Common myeloid progenitor, CD34-positive (primary cell): ENCODE measurements around the gene GOLGA6L2.
"Not testable (repeated sequence)": the region's sequence is repeated elsewhere in the genome, so short reads cannot be mapped to it uniquely, and the experiment has no call there.

ENCODE experiments used
- CTCF ChIA-PET: fragments of 350-600 bp; sonication (Branson Sonifier 250); formaldehyde crosslinking; loops from one replicate; lab custom pipeline; 2021; ENCODE audit warnings: antibody characterized with exemption; lab: Charles Lee
- POLR2A ChIA-PET: fragments of 350-600 bp; sonication (Branson Sonifier 250); formaldehyde crosslinking; loops from one replicate; lab custom pipeline; 2021; ENCODE audit warnings: antibody characterized with exemption; lab: Charles Lee
- DNase-seq, 3 donors: peaks; one replicate each; pipeline versions ENCODE4 v3.0.0 to v3.0.0-alpha.2; 2013
- H3K27ac ChIP-seq, 2 experiments: 1 replicate in 1 of 2; 2 replicates in 1 of 2; pipeline ENCODE4 v1.7.0; 2013; ENCODE audit warnings: inconsistent platforms in 2 of 2, low read length in 2 of 2, mild to moderate bottlenecking in 2 of 2, low read depth in 1 of 2, moderate library complexity in 1 of 2; ENCODE audit not compliant: severe bottlenecking in 2 of 2, insufficient read depth in 1 of 2, poor library complexity in 1 of 2
- H3K27me3 ChIP-seq, 5 experiments: replicated peaks in 2 of 5; 1 replicate in 3 of 5; 2 replicates in 2 of 5; pipeline versions ENCODE4 v1.6.1 to v1.7.0; 2013; ENCODE audit warnings: low read length in 4 of 5, mild to moderate bottlenecking in 2 of 5, moderate library complexity in 2 of 5, inconsistent platforms in 1 of 5; ENCODE audit not compliant: insufficient read depth in 5 of 5, control insufficient read depth in 4 of 5
- H3K36me3 ChIP-seq, 4 experiments: 1 replicate in 2 of 4; 2 replicates in 2 of 4; pipeline versions ENCODE4 v1.6.1 to v1.7.0; 2013; ENCODE audit warnings: low read length in 3 of 4, control low read depth in 1 of 4, mild to moderate bottlenecking in 1 of 4; ENCODE audit not compliant: control insufficient read depth in 4 of 4, insufficient read depth in 4 of 4
- H3K4me1 ChIP-seq, 4 experiments: 1 replicate in 3 of 4; 2 replicates in 1 of 4; pipeline versions ENCODE4 v1.6.1 to v1.7.1; 2013; ENCODE audit warnings: low read length in 3 of 4, mild to moderate bottlenecking in 3 of 4, control low read depth in 1 of 4, inconsistent platforms in 1 of 4, moderate library complexity in 1 of 4; ENCODE audit not compliant: control insufficient read depth in 4 of 4, insufficient read depth in 4 of 4; ENCODE audit errors: control extremely low read depth in 1 of 4
- H3K4me3 ChIP-seq, 7 experiments: 1 replicate in 4 of 7; 2 replicates in 3 of 7; pipeline versions ENCODE4 v1.5.1 to v1.7.0; 2013; ENCODE audit warnings: mild to moderate bottlenecking in 7 of 7, low read length in 6 of 7, moderate library complexity in 6 of 7, inconsistent platforms in 2 of 7, low read depth in 2 of 7, control low read depth in 1 of 7; ENCODE audit not compliant: insufficient read depth in 4 of 7, control insufficient read depth in 1 of 7; ENCODE audit errors: extremely low read depth in 1 of 7
- H3K9me3 ChIP-seq, 5 experiments: 1 replicate in 4 of 5; 2 replicates in 1 of 5; pipeline versions ENCODE4 v1.6.1 to v1.7.1; 2013; ENCODE audit warnings: low read length in 4 of 5, mild to moderate bottlenecking in 2 of 5, inconsistent platforms in 1 of 5, low read depth in 1 of 5, moderate library complexity in 1 of 5; ENCODE audit not compliant: control insufficient read depth in 4 of 5, insufficient read depth in 2 of 5; ENCODE audit errors: control extremely low read depth in 1 of 5
- WGBS: methylation state at CpG from one replicate; pipeline ENCODE4 v1.1.5; 2013; ENCODE audit not compliant: insufficient coverage; 5-methylcytosine and 5-hydroxymethylcytosine counted together

GOLGA6L2 gene

DNA sequence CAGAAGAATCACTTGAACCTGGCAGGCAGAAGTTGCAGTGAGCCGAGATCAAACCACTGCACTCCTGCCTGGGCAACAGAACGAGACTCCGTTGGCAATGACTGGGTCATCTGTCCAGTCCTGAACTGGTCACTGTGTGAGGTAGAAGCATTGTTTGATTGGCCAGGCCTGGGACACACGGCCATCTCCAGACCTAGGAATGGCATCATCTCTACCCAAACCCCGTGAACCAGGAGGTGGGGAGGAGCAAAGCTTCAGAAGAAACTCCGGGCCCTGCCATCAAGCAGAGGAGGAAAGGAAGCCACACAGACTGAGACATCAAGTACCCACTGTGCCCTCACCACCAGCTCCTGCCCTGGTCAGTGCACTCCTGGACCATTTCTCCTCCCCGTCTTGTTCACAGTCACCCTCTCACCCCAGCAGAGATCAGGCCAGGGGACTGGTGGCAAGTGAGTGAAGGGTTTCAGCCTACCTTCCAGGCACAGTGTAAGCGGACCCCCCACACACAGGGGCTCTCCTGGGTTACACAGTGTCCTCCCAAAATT is 31.6 kb downstream of the GOLGA6L2 start:
- DNase-seq = no peak
- Histone ChIP-seq H3K4me3 (no peak overlapping the region), H3K27me3 (no peaks in the 10 kb centered on the region), H3K36me3 (no peaks in the 10 kb centered on the region), H3K9me3 (no peaks in the 10 kb centered on the region), H3K27ac (no peak overlapping the region), H3K4me1 (no peaks in the 10 kb centered on the region)
- 97% methylated on average over 5 of the region's 8 CpGs for WGBS
- ChIA-PET POLR2A (no interaction called here), CTCF (no interaction called here)

DNA sequence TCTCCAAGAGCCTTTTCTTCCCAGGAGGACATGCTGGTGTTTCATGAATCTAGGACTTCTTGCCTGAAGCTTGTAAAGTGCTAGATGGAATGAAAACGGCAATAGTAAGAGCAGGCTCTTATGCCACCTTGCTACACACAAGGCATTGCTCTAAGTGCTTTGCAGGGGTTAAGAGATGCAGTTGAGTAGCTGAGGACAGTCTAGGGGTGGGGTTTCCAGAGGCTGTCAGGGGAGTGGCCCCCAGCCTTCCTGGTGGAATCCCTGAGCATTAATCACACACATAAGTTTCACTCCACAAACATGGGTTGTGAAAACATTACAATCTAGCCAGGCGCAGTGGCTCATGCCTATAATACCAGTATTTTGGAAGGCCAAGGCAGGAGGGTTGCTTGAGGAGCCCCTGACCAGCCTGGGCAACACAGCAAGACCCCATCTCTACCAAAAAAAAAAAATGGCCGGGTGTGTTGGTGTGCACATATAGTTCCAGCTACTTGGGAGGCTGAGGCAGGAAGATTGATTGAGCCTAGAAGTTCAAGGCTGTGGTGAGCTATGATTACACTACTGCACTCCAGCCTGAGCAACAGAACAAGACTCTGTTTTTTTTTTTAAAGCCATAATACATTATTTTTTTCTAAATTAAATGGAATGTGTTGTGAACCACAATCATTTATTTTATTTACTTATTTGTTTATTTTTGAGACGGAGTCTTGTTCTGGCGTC is 34.0 kb downstream of the GOLGA6L2 start:
- CTCF ChIA-PET, H3K9me3 ChIP-seq, POLR2A ChIA-PET, DNase-seq, H3K36me3 ChIP-seq, H3K27me3 ChIP-seq, H3K4me1 ChIP-seq, H3K4me3 ChIP-seq, H3K27ac ChIP-seq: not testable (repeated sequence)
- WGBS = 90% methylated on average over 2 of the region's 5 CpGs

DNA sequence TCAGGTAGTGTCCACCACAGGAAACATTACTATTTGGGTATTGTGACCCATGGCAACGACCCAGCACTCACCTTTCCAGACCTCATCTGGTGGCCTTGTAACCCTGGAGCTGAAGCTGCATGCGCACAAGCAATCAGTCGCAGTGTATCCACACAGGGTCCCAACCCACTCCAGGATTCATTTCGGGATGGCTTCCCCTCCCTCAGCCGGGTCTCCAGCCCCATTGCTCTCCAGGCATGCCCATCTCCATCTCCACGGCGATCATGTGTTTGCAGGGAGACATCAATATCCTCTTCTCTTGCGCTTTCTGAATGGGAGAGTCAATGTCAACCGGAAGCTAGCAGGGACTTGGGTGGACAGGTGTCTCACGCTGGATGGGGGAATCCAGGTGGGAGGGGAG is 35.2 kb downstream of the GOLGA6L2 start:
- Histone ChIP-seq H3K4me3 (no peak overlapping the region), H3K36me3 (no peaks in the 10 kb centered on the region), H3K4me1 (no peaks in the 10 kb centered on the region), H3K9me3 (no peaks in the 10 kb centered on the region), H3K27ac (no peak overlapping the region), H3K27me3 (no peaks in the 10 kb centered on the region)
- ChIA-PET POLR2A (no interaction called here), CTCF (no interaction called here)
- DNase-seq = no peak
- WGBS = 90% methylated on average over 10 of the region's 10 CpGs

DNA sequence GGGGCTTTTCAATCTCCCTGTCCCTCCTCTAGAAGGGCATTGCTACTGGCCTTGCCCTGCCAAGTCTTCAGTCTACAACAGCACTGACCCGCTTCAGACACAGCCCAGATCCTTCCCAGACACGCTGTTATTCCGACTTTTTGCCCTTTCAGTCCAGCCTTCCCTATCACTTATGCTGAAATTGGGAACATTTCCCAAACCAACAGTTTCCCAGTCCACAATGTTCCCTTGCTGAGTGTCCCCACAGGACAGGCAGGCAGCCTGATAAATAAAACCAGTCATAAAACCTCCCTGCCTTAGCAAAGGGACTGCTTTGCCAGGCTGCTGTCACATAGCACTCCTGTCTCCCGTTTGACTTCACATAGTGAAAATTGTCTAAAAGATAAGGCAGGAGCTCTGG is 43.5 kb downstream of the GOLGA6L2 start:
- 67% methylated on average over 3 of the region's 4 CpGs for WGBS

DNA sequence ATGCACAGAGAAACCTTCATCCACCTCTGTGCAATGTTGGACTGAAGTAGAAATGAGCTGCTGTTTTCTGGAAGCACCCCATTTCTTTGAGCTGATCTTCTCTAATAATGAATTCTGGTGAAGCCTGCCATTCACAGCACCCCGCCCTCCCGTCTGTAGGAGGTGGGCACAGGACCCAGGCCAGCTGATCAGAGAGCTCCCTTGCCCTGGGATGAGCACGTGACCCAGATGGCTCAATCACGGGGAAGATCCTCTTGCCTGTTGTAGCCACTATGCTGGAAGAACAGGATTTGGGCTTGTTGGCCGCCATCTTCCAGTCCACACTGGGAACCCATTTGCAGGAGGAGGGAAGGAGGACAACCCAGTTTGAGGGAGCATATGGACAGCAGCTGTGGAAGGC is 44.5 kb downstream of the GOLGA6L2 start:
- H3K4me3 ChIP-seq = no peak overlapping the region
- CTCF ChIA-PET = no interaction called here
- POLR2A ChIA-PET = no interaction called here
- peaks cover 0 to 5% (median 0%) of the 10 kb centered on the region in 4 experiments for H3K4me1 ChIP-seq
- no peaks in the 10 kb centered on the region for H3K36me3 ChIP-seq
- peaks cover 0 to 6% (median 0%) of the 10 kb centered on the region in 5 experiments for H3K27me3 ChIP-seq
- DNase-seq = no peak
- H3K27ac ChIP-seq = no peak overlapping the region
- H3K9me3 ChIP-seq = peaks cover 0 to 5% (median 0%) of the 10 kb centered on the region in 5 experiments
- WGBS = 75% methylated on average over 2 of the region's 5 CpGs

More for the DNA sequence above, 43.5 kb downstream of the GOLGA6L2 start:
- POLR2A ChIA-PET = no interaction called here
- no peak overlapping the region for H3K4me3 ChIP-seq
- CTCF ChIA-PET = no interaction called here
- H3K4me1 ChIP-seq = no peaks in the 10 kb centered on the region
- H3K36me3 ChIP-seq = no peaks in the 10 kb centered on the region
- H3K9me3 ChIP-seq = peaks cover 0 to 4% (median 0%) of the 10 kb centered on the region in 5 experiments
- H3K27ac ChIP-seq = no peak overlapping the region
- no peak for DNase-seq
- H3K27me3 ChIP-seq = peaks cover 0 to 6% (median 0%) of the 10 kb centered on the region in 5 experiments

DNA sequence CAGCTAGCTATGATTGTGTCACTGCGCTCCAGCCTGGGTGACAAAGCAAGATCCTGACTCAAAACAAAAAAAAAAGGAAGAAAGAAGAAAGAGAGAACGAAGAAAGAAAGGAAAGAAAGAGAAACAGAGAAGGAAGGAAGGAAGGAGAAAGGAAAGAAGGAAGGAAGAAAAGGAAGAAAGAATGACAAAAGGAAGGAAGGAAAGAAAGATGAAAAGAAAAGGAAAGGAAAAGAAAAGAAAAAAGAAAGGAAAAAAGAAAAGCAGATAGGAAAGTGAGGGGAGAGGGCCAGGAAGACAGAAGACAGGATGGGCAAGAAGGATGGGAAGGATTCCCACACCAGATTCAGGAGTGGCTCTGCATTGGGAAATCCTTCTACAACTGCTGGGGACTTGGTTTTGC is 44.9 kb downstream of the GOLGA6L2 start:
- POLR2A ChIA-PET = no interaction called here
- Histone ChIP-seq H3K27ac (no peak overlapping the region), H3K4me1 (peaks cover 0 to 5% (median 0%) of the 10 kb centered on the region in 4 experiments), H3K27me3 (peaks cover 0 to 6% (median 0%) of the 10 kb centered on the region in 5 experiments), H3K4me3 (no peak overlapping the region), H3K36me3 (no peaks in the 10 kb centered on the region), H3K9me3 (peaks cover 0 to 5% (median 0%) of the 10 kb centered on the region in 5 experiments)
- CTCF ChIA-PET = no interaction called here
- 78% methylated on average over 2 of the region's 2 CpGs for WGBS
- no peak for DNase-seq

DNA sequence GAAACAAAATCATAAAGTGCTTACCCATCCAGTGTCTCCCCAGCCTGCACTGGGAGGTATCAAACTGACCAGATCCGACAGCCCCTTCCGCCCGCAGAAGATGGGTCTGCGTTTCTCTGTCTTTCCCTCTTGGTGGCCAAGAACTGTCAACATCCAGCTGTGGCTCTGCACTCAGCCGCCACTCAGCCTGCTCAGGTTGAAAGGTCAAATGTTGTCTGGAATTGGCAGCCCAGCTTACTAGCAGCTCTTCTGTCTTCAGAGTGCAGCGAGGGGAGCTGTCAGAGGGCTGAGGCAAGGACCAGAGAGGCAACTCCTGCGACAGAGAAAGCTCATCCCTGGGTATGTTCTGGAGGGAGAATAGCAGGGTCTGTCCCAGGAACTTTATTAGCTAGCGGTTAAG is 45.4 kb downstream of the GOLGA6L2 start:
- peaks cover 0 to 5% (median 0%) of the 10 kb centered on the region in 5 experiments for H3K9me3 ChIP-seq
- peaks cover 0 to 5% (median 0%) of the 10 kb centered on the region in 4 experiments for H3K4me1 ChIP-seq
- ChIA-PET CTCF (no interaction called here), POLR2A (no interaction called here)
- H3K27ac ChIP-seq = no peak overlapping the region
- H3K4me3 ChIP-seq = no peak overlapping the region
- no peak for DNase-seq
- no peaks in the 10 kb centered on the region for H3K36me3 ChIP-seq
- 88% methylated on average over 7 of the region's 8 CpGs for WGBS
- H3K27me3 ChIP-seq = peaks cover 0 to 6% (median 0%) of the 10 kb centered on the region in 5 experiments
